Endothelial cell of umbilical vein (primary cell): Measurements from ENCODE around the gene ABLIM2.

Experiments used
- CTCF ChIP-seq, 2 donors: IDR thresholded peaks; 1 replicate in 1 of 2; 2 replicates in 1 of 2; pipeline ENCODE4 v1.5.1; 2011; ENCODE audit warnings: low read length in 2 of 2, mild to moderate bottlenecking in 2 of 2, moderate library complexity in 2 of 2, control low read depth in 1 of 2, inconsistent platforms in 1 of 2, low read depth in 1 of 2; ENCODE audit not compliant: insufficient read depth in 1 of 2; ENCODE audit errors: extremely low read depth in 1 of 2
- FOS ChIP-seq: IDR thresholded peaks from 2 replicates; pipeline ENCODE4 v1.6.1; 2011; ENCODE audit warnings: mild to moderate bottlenecking, low read length, moderate library complexity, borderline replicate concordance; ENCODE audit not compliant: insufficient read depth
- MAX ChIP-seq: IDR thresholded peaks from 2 replicates; pipeline ENCODE4 v1.6.1; 2011; ENCODE audit not compliant: insufficient read depth, insufficient read length

- TF ChIP-seq FOS (no peak), MAX (no peak), CTCF (IDR thresholded peaks at IDR 0.05; ENCODE audit: extremely low read depth in 1 of 2, insufficient read depth in 1 of 2, low read depth in 1 of 2, low read length in 2 of 2) (no peak)
Measured at GRCh38 chr4:7980036-7980435, 178.6 kb downstream of the ABLIM2 start.
